ENCODE measurements around the gene FTO.
A peak's percentile ranks its signal among the peaks of the same experiment; 100 is the strongest.

- TF ChIP-seq, protein P1, sequence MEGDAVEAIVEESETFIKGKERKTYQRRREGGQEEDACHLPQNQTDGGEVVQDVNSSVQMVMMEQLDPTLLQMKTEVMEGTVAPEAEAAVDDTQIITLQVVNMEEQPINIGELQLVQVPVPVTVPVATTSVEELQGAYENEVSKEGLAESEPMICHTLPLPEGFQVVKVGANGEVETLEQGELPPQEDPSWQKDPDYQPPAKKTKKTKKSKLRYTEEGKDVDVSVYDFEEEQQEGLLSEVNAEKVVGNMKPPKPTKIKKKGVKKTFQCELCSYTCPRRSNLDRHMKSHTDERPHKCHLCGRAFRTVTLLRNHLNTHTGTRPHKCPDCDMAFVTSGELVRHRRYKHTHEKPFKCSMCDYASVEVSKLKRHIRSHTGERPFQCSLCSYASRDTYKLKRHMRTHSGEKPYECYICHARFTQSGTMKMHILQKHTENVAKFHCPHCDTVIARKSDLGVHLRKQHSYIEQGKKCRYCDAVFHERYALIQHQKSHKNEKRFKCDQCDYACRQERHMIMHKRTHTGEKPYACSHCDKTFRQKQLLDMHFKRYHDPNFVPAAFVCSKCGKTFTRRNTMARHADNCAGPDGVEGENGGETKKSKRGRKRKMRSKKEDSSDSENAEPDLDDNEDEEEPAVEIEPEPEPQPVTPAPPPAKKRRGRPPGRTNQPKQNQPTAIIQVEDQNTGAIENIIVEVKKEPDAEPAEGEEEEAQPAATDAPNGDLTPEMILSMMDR (IDR thresholded peaks at IDR 0.05) = no peak
- TF ChIP-seq POLR2AphosphoS5 (IDR thresholded peaks at IDR 0.05; ENCODE audit: insufficient read depth in 1 of 2, low read depth in 1 of 2) = peak in 1 of 2 donors; percentile 48
- TF ChIP-seq POLR2A (IDR thresholded peaks at IDR 0.05) = no peak
These were observed 281.0 kb downstream of the FTO start for GRCh38 chr16:53984936-53985335.
